Activated T-cell treated with anti-CD3 and anti-CD28 coated beads for 1 hour (primary cell): ENCODE results near the gene CCDC28A.

Source experiments
- DNase-seq: peaks from one replicate; pipeline ENCODE4 v3.0.0-alpha.2; 2020; ENCODE audit warnings: low read depth

CCDC28A gene

DNA sequence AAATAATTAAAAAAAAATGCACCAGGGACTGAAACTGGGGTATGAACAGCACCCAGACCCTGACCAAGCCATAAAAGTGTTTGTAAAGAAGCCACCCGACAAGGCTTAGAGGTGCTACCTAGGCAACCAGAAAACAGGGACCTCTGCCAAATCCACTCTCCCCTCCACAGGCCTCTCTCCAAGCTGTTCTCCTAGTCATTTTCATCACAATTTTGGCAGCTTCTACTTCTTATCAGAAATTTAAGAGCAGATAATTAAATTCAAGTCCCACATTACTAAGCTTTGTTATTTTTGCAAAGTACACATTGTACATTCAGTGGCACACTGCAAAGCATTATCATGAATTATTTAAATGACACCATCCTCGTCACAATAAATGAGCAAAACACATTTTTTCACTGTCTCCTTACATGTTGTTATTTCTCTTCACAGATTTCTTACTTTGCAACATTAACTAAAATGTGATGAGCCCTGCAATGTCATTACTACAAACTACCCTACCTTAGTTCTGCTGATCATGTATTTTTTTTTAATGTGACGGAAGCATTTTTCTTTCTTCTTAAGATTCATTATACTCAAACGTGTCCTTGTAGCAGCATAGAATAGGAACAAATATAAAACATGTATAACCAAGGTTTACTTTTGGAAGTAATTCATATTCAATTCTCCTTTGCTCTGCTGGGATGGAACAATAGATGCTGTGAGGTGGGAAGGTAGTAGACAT, 60.4 kb downstream of the CCDC28A start:
- DNase-seq, result no peak

GRCh38 chr6:138837246-138837645, 63.7 kb downstream of the CCDC28A start:
- DNase-seq, result no peak
